PC-3 (cell line): ENCODE data around the gene ZNF497. TPM values are rescaled to one million over a fixed set of nuclear protein-coding genes. Genes with fewer than 3 reads are reported as not detected.
A peak's percentile ranks its signal among the peaks of the same experiment; 100 is the strongest.
"Not testable (repeated sequence)": the region's sequence is repeated elsewhere in the genome, so short reads cannot be mapped to it uniquely, and the experiment has no call there.

Experiments used
- ATAC-seq: fragments of 200-7000 bp; cut with Tn5 transposase; 2 replicates; pipeline ENCODE4 v1.9.1; 2020; ENCODE audit warnings: mild to moderate bottlenecking, moderate library complexity
- BruUV-seq: library from RNA; stranded (reverse); fragments of 400-500 nt; replicated peaks from 2 replicates; lab custom pipeline; 2021; lab: Mats Ljungman, UMichigan
- CTCF ChIA-PET: fragments of 300-600 bp; sonication (Branson Sonifier 250); formaldehyde crosslinking; loops from one replicate; lab custom pipeline; 2022; ENCODE audit warnings: antibody characterized with exemption; lab: Charles Lee
- POLR2A ChIA-PET: fragments of 300-600 bp; sonication (Branson Sonifier 250); formaldehyde crosslinking; loops from one replicate; lab custom pipeline; 2022; ENCODE audit warnings: antibody characterized with exemption; ENCODE audit not compliant: unreplicated experiment; lab: Charles Lee
- DNase-seq: peaks from one replicate; pipeline ENCODE4 v3.0.0-alpha.2; 2015
- H2AFZ ChIP-seq: fragments of 300-600 bp; sonication (generic); 2 replicates; pipeline ENCODE4 v1.6.0; 2016; ENCODE audit warnings: antibody characterized with exemption, low read length
- H3F3A ChIP-seq: fragments of 300-600 bp; sonication (generic); one replicate; pipeline ENCODE4 v1.6.0; 2017; ENCODE audit warnings: antibody characterized with exemption, low read length, control low read depth, mild to moderate bottlenecking; ENCODE audit not compliant: unreplicated experiment
- H3K27ac ChIP-seq: fragments of 300-600 bp; sonication (generic); 2 replicates; pipeline ENCODE4 v1.5.1; 2016; ENCODE audit warnings: mild to moderate bottlenecking, low read length
- H3K27me3 ChIP-seq: fragments of 300-600 bp; sonication (generic); 2 replicates; pipeline ENCODE4 v1.6.1; 2016; ENCODE audit warnings: low read length, mixed read lengths
- H3K36me3 ChIP-seq: fragments of 300-600 bp; sonication (generic); 2 replicates; pipeline ENCODE4 v1.6.1; 2016; ENCODE audit warnings: low read depth, mixed run types, low read length, mixed read lengths
- H3K4me1 ChIP-seq: fragments of 300-600 bp; sonication (generic); 2 replicates; pipeline ENCODE4 v1.5.1; 2016; ENCODE audit warnings: low read length; ENCODE audit not compliant: insufficient read depth
- H3K4me2 ChIP-seq: fragments of 300-600 bp; sonication (generic); 2 replicates; pipeline ENCODE4 v1.6.0; 2016; ENCODE audit warnings: low read length
- H3K4me3 ChIP-seq: fragments of 300-600 bp; sonication (generic); 2 replicates; pipeline ENCODE4 v1.5.1; 2016; ENCODE audit warnings: mild to moderate bottlenecking, low read length, mixed read lengths
- H3K79me2 ChIP-seq: fragments of 300-600 bp; sonication (generic); 2 replicates; pipeline ENCODE4 v1.6.1; 2017; ENCODE audit warnings: low read length, mixed read lengths
- H3K9ac ChIP-seq: fragments of 300-600 bp; sonication (generic); 2 replicates; pipeline ENCODE4 v1.6.0; 2016; ENCODE audit warnings: mild to moderate bottlenecking, low read length
- H3K9me2 ChIP-seq: fragments of 300-600 bp; sonication (generic); replicated peaks from 2 replicates; pipeline ENCODE4 v1.6.1; 2016; ENCODE audit warnings: mixed run types, low read length, mixed read lengths
- H3K9me3 ChIP-seq: fragments of 300-600 bp; sonication (generic); 2 replicates; pipeline ENCODE4 v1.6.1; 2016; ENCODE audit warnings: low read length, mixed read lengths
- H4K20me1 ChIP-seq: fragments of 300-600 bp; sonication (generic); 2 replicates; pipeline ENCODE4 v1.6.1; 2016; ENCODE audit warnings: low read length, mixed read lengths
- CTCF ChIP-seq: fragments of 300-600 bp; sonication (generic); conservative IDR thresholded peaks from 2 replicates; pipeline ENCODE4 v1.5.1; 2017; ENCODE audit warnings: antibody characterized with exemption, low read depth, mild to moderate bottlenecking, low read length
- EZH2 ChIP-seq: fragments of 300-600 bp; sonication (generic); IDR thresholded peaks from one replicate; pipeline ENCODE4 v1.6.1; 2017; ENCODE audit warnings: antibody characterized with exemption, mild to moderate bottlenecking, low read length; ENCODE audit not compliant: unreplicated experiment
- EZH2phosphoT487 ChIP-seq: fragments of 300-600 bp; sonication (generic); IDR thresholded peaks from 2 replicates; pipeline ENCODE4 v1.6.1; 2018; ENCODE audit warnings: mild to moderate bottlenecking, antibody characterized with exemption, low read length, borderline replicate concordance
- intact Hi-C: fragments of 100-400 bp; cut with micrococcal nuclease; formaldehyde crosslinking; loops from 2 replicates; pipeline ENCODE4 v1.9.0; 2023
- total RNA-seq: library from RNA; depleted of rRNA; stranded (reverse); fragments of >200 nt; gene quantifications from 2 replicates; pipeline ENCODE4 v1.2.3, GENCODE V29; 2014

ZNF497 gene
- total RNA-seq, 1 experiment from 2014 or later = 2.2 TPM

- no peaks in the 10 kb centered on the region for H3K9me3 ChIP-seq
- no peak overlapping the region for H3K27ac ChIP-seq
- H2AFZ ChIP-seq = no peak overlapping the region
- H3F3A ChIP-seq = no peaks in the 10 kb centered on the region
- POLR2A ChIA-PET = no interaction called here
- CTCF ChIA-PET = no interaction called here
- no peak overlapping the region; the same call in 1 of the 2 replicates for H3K4me3 ChIP-seq
- H3K4me1 ChIP-seq = peaks cover 15% of the 10 kb centered on the region
- no peak overlapping the region for H3K9ac ChIP-seq
- H4K20me1 ChIP-seq = no peaks in the 10 kb centered on the region
- ATAC-seq (no peak), DNase-seq (no peak)
- peaks cover 13% of the 10 kb centered on the region for H3K79me2 ChIP-seq
- BruUV-seq = no TSS peak
- TF ChIP-seq EZH2phosphoT487 (no peak), CTCF (no peak), EZH2 (no peak)
- peak overlapping the region; percentile 92 for H3K4me2 ChIP-seq
- H3K9me2 ChIP-seq = no peaks in the 10 kb centered on the region
- intact Hi-C loops = no loop called here
- no peaks in the 10 kb centered on the region for H3K36me3 ChIP-seq
- no peaks in the 10 kb centered on the region for H3K27me3 ChIP-seq
Observed at GRCh38 chr19:58379246-58379645, 16.7 kb upstream of the ZNF497 start.

DNA sequence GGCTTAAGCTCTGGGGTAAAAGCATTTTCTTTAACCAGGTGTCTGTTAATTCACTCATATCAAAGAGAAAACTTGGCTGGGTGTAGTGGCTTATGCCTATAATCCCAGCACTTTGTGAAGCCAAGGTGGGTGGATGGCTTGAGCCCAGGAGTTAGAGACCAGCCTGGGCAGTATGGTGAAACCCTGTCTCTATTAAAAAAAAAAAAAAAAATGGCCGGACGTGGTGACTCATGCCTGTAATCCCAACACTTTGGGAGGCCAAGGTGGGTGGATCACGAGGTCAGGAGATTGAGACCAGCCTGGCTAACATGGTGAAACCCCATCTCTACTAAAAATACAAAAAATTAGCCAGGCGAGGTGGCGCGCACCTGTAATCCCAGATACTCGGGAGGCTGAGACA, 14.2 kb upstream of the ZNF497 start:
- H3K9me3 ChIP-seq, H3K27ac ChIP-seq, H2AFZ ChIP-seq, H3K4me2 ChIP-seq, DNase-seq, H3K9me2 ChIP-seq, H3K79me2 ChIP-seq, BruUV-seq, POLR2A ChIA-PET, H3K9ac ChIP-seq, CTCF ChIA-PET, H3K27me3 ChIP-seq, ATAC-seq, H4K20me1 ChIP-seq, H3F3A ChIP-seq, H3K36me3 ChIP-seq, intact Hi-C loops, H3K4me3 ChIP-seq, H3K4me1 ChIP-seq: not testable (repeated sequence)

DNA sequence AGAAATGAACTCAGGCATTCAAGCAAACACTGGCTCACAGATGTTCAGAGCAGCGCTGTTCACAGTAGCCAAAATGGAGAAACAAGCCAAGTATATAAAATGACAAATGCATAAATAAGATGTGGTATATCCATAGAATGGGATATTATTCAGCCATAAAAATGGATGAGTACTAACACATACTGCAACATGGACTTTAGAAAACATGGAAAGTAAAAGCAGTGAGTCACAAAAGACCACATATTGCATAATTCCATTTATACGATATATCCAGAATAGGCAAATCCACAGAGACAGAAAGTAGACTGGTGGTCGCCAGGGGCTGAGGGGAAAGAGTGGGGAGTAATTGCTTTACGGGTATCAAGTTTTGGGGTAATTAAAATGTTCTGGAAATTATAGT, 11.6 kb upstream of the ZNF497 start:
- Histone ChIP-seq H3K9me3 (no peaks in the 10 kb centered on the region), H3K27me3 (no peaks in the 10 kb centered on the region), H3K9ac (no peak overlapping the region), H3K27ac (no peak overlapping the region), H2AFZ (no peak overlapping the region), H4K20me1 (no peaks in the 10 kb centered on the region), H3K4me2 (no peak overlapping the region), H3K4me3 (no peak overlapping the region), H3F3A (no peaks in the 10 kb centered on the region), H3K9me2 (no peaks in the 10 kb centered on the region), H3K79me2 (no peaks in the 10 kb centered on the region), H3K4me1 (no peaks in the 10 kb centered on the region), H3K36me3 (no peaks in the 10 kb centered on the region)
- POLR2A ChIA-PET = no interaction called here
- no peak for DNase-seq
- ATAC-seq = no peak
- intact Hi-C loops = no loop called here
- BruUV-seq = no TSS peak
- CTCF ChIA-PET = no interaction called here
- TF ChIP-seq EZH2 (no peak), CTCF (no peak), EZH2phosphoT487 (no peak)
